Smooth muscle cell (in vitro differentiated cells): ENCODE data around the gene SLC12A7. TPM values are rescaled to one million over a fixed set of nuclear protein-coding genes. Genes with fewer than 3 reads are reported as not detected.

Source experiments
- DNase-seq: peaks from one replicate; lab custom pipeline; 2025; ENCODE audit not compliant: unreplicated experiment; lab: John Stamatoyannopoulos, UW
- H2AFZ ChIP-seq: fragments of 200-600 bp; sonication (generic); 2 replicates; pipeline ENCODE4 v1.6.0; 2016; ENCODE audit warnings: antibody characterized with exemption, low read depth, mild to moderate bottlenecking
- H3F3A ChIP-seq: fragments of 200-600 bp; sonication (generic); 2 replicates; pipeline ENCODE4 v1.6.0; 2017; ENCODE audit warnings: antibody characterized with exemption, low read depth
- H3K27ac ChIP-seq: fragments of 200-600 bp; sonication (generic); 2 replicates; pipeline ENCODE4 v1.5.1; 2016; ENCODE audit warnings: low read depth, mild to moderate bottlenecking
- H3K27me3 ChIP-seq: fragments of 200-600 bp; sonication (generic); 2 replicates; pipeline ENCODE4 v1.6.1; 2016; ENCODE audit warnings: low read depth, mild to moderate bottlenecking
- H3K36me3 ChIP-seq: fragments of 200-600 bp; sonication (generic); 2 replicates; pipeline ENCODE4 v1.5.1; 2016; ENCODE audit warnings: low read depth
- H3K4me1 ChIP-seq: fragments of 200-600 bp; sonication (generic); 2 replicates; pipeline ENCODE4 v1.5.1; 2016; ENCODE audit warnings: low read depth
- H3K4me2 ChIP-seq: fragments of 200-600 bp; sonication (generic); 2 replicates; pipeline ENCODE4 v1.6.0; 2016; ENCODE audit warnings: mild to moderate bottlenecking
- H3K4me3 ChIP-seq: fragments of 200-600 bp; sonication (generic); 2 replicates; pipeline ENCODE4 v1.5.1; 2016; ENCODE audit warnings: mild to moderate bottlenecking
- H3K79me2 ChIP-seq: fragments of 200-600 bp; sonication (generic); 2 replicates; pipeline ENCODE4 v1.6.0; 2016; ENCODE audit warnings: low read depth, mild to moderate bottlenecking
- H3K9ac ChIP-seq: fragments of 200-600 bp; sonication (generic); 2 replicates; pipeline ENCODE4 v1.6.0; 2016; ENCODE audit warnings: low read depth
- H3K9me3 ChIP-seq: fragments of 200-600 bp; sonication (generic); replicated peaks from 2 replicates; pipeline ENCODE4 v1.5.1; 2016; ENCODE audit warnings: low read depth
- H4K20me1 ChIP-seq: fragments of 200-600 bp; sonication (generic); 2 replicates; pipeline ENCODE4 v1.6.0; 2016; ENCODE audit warnings: low read depth
- WGBS: methylation state at CpG from one replicate; pipeline ENCODE4 v1.1.7; 2016; ENCODE audit warnings: low lambda C conversion rate; 5-methylcytosine and 5-hydroxymethylcytosine counted together
- polyA plus RNA-seq: library from polyadenylated mRNA; unstranded; fragments of >200 nt; fragmentation: Nextera tagmentation; extraction: Ambion mirVana; gene quantifications from 2 replicates; pipeline ENCODE4 v1.2.1, GENCODE V29; 2016
- total RNA-seq: library from RNA; depleted of rRNA; stranded (reverse); fragments of >200 nt; gene quantifications from 2 replicates; pipeline ENCODE4 v1.2.3, GENCODE V29; 2014
- TF ChIP-seq, protein P1 (sequence below): fragments of 200-600 bp; sonication (generic); IDR thresholded peaks from 2 replicates; pipeline ENCODE4 v1.5.1; 2017; ENCODE audit warnings: borderline replicate concordance, mild to moderate bottlenecking, antibody characterized with exemption; ENCODE audit not compliant: insufficient read depth, poor library complexity, severe bottlenecking

The SLC12A7 gene
- total and polyA plus RNA-seq, 2 experiments from 2014 or later = 6.1 to 15.2 TPM

DNA sequence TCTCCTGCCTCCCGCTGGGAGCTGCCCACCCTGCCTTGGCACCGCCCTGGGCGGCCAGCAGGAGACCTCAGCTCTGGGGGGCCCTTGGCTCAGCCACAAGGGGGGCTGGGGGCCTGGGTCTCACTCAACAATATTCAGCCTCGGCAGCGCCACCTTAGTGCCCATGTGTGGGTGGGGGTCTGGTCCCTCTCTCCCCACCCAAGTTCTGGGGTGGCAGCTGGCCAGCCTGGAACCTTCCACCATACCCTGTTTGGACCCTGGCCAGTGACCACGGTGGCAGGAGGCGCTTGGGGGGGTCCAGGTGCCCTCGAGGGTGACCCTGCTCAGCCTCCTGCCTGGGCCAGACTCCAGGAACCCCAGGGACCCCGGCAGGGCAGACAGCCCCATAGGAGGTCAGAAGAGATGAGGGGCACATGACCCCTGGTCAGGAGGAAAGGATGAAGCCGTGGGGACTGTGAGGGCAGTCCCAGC, 81.0 kb downstream of the SLC12A7 start:
- H3K4me2 ChIP-seq = no peak overlapping the region
- no peaks in the 10 kb centered on the region for H3K9me3 ChIP-seq
- DNase-seq = no peak
- H2AFZ ChIP-seq = no peak overlapping the region
- no peaks in the 10 kb centered on the region for H3F3A ChIP-seq
- TF ChIP-seq, protein P1, sequence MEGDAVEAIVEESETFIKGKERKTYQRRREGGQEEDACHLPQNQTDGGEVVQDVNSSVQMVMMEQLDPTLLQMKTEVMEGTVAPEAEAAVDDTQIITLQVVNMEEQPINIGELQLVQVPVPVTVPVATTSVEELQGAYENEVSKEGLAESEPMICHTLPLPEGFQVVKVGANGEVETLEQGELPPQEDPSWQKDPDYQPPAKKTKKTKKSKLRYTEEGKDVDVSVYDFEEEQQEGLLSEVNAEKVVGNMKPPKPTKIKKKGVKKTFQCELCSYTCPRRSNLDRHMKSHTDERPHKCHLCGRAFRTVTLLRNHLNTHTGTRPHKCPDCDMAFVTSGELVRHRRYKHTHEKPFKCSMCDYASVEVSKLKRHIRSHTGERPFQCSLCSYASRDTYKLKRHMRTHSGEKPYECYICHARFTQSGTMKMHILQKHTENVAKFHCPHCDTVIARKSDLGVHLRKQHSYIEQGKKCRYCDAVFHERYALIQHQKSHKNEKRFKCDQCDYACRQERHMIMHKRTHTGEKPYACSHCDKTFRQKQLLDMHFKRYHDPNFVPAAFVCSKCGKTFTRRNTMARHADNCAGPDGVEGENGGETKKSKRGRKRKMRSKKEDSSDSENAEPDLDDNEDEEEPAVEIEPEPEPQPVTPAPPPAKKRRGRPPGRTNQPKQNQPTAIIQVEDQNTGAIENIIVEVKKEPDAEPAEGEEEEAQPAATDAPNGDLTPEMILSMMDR = no peak
- H3K27ac ChIP-seq = no peak overlapping the region
- no peaks in the 10 kb centered on the region for H3K27me3 ChIP-seq
- no peak overlapping the region for H3K4me3 ChIP-seq
- peaks cover 91% of the 10 kb centered on the region for H4K20me1 ChIP-seq
- no peaks in the 10 kb centered on the region for H3K36me3 ChIP-seq
- H3K79me2 ChIP-seq = no peaks in the 10 kb centered on the region
- H3K4me1 ChIP-seq = no peaks in the 10 kb centered on the region
- no peak overlapping the region for H3K9ac ChIP-seq
- WGBS = 92% methylated on average over 10 of the region's 10 CpGs

DNA sequence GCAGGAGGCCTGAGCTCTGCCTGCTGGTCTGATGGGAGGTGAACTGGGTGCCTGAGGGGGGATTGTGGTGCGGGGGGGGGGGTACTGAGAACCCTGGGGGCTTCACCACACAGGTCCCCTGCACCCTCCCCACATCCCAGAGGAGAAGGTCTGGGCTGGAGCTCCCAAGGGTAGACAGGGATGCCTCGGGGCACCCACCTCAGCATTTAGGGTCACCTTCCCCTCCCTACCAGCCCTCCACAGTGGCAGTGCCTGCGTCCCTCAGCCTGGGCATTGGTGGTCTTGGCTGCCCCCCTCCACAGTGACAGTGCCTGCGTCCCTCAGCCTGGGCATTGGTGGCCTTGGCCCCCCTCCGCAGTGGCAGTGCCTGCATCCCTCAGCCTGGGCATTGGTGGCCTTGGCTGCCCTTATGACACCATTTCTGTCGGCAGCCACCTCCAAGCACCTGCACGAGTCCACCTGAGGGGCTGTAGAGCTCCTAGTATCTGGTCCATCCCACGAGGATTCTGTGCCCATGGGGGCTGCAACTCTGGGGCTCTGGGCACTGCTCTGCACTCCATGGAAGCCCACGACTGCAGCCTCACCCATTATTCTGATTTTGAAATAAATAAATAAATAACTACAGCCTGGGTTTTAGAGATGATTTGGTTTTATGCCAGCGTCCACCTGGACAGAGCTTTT, 81.8 kb downstream of the SLC12A7 start:
- 92% methylated on average over 9 of the region's 10 CpGs for WGBS
- DNase-seq = no peak
- H4K20me1 ChIP-seq = peaks cover 86% of the 10 kb centered on the region

DNA sequence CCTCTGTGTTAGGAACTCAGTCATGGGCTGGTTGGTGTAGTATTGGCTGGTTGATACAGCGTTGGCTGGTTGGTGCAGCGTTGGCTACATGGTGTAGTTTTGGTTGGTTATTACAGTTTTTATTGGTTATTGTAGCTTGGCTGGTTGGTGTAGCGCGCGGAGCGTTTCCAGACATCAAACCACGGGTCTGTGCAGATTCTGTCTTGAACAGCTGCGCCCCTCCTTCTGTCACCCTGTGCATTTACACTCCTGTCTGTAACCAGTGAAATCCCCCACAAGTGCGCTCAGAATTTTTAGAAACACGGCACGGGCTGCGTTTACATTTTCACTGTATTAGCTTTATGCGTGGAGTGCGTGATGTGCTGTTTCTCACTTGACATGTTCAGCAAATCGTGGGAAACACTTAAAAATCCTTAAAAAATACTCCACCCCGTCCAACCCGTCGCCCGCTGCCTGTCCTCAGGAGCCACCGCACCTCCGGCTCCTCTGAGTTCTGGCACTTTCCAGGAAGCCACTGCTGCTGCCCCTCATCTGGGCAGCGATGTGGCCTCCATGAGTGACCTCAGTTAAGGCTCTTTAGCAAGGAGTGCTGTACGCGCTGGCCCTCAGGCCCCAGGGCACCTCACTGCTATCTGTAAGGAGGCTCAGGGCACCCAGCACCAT, 82.5 kb downstream of the SLC12A7 start:
- Histone ChIP-seq H3K4me2 (no peak overlapping the region), H3K27ac (no peak overlapping the region), H3K4me3 (no peak overlapping the region), H2AFZ (no peak overlapping the region), H3K79me2 (no peaks in the 10 kb centered on the region), H3K9ac (no peak overlapping the region), H4K20me1 (peaks cover 81% of the 10 kb centered on the region), H3K36me3 (no peaks in the 10 kb centered on the region), H3K27me3 (no peaks in the 10 kb centered on the region), H3K9me3 (no peaks in the 10 kb centered on the region), H3F3A (no peaks in the 10 kb centered on the region), H3K4me1 (no peaks in the 10 kb centered on the region)
- TF ChIP-seq, protein P1 = no peak
- no peak for DNase-seq
- WGBS = 94% methylated on average over 24 of the region's 24 CpGs

More for the DNA sequence above, 81.8 kb downstream of the SLC12A7 start:
- Histone ChIP-seq H3K4me2 (no peak overlapping the region), H3K27ac (no peak overlapping the region), H2AFZ (no peak overlapping the region), H3K79me2 (no peaks in the 10 kb centered on the region), H3K27me3 (no peaks in the 10 kb centered on the region), H3K4me1 (no peaks in the 10 kb centered on the region), H3K4me3 (no peak overlapping the region), H3K9me3 (no peaks in the 10 kb centered on the region), H3K9ac (no peak overlapping the region), H3F3A (no peaks in the 10 kb centered on the region), H3K36me3 (no peaks in the 10 kb centered on the region)
- TF ChIP-seq, protein P1 = no peak
